Measurements from ENCODE around the gene GCG. TPM values are rescaled to one million over a fixed set of nuclear protein-coding genes. Genes with fewer than 3 reads are reported as not detected.

Gene GCG
- total RNA-seq, 1 donor from 2014 or later: not detected

DNA sequence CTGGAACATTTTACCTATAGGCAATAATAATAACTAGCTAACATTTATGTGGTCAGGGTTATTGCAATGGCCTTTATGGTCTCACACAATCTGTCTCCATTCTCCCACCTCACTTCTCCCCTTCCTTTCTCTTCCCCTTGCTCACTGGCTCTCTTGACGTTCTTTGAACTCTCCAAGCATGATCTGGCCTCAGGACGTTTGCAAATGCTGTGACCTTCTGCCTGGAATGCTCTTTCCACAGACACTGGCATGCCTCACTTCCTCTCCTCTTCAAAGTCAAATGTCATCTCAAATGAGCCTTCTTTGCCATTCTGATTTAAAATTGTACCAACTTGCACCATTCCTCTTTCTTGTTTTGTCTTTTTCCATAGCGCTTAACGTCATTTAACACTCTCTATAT is 25.3 kb upstream of the GCG start:
- no peak for DNase-seq (ENCODE audit: low read depth)
- H3K4me3 ChIP-seq (ENCODE audit: low read depth, low read length): no peak overlapping the region
- TF ChIP-seq, protein P1, sequence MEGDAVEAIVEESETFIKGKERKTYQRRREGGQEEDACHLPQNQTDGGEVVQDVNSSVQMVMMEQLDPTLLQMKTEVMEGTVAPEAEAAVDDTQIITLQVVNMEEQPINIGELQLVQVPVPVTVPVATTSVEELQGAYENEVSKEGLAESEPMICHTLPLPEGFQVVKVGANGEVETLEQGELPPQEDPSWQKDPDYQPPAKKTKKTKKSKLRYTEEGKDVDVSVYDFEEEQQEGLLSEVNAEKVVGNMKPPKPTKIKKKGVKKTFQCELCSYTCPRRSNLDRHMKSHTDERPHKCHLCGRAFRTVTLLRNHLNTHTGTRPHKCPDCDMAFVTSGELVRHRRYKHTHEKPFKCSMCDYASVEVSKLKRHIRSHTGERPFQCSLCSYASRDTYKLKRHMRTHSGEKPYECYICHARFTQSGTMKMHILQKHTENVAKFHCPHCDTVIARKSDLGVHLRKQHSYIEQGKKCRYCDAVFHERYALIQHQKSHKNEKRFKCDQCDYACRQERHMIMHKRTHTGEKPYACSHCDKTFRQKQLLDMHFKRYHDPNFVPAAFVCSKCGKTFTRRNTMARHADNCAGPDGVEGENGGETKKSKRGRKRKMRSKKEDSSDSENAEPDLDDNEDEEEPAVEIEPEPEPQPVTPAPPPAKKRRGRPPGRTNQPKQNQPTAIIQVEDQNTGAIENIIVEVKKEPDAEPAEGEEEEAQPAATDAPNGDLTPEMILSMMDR (IDR thresholded peaks at IDR 0.05; ENCODE audit: insufficient read depth, low read length, severe bottlenecking): no peak
- FAIRE-seq: no peak
- no peaks in the 10 kb centered on the region for H3K36me3 ChIP-seq (ENCODE audit: control insufficient read depth, insufficient read depth, low read length)
- H3K27me3 ChIP-seq (ENCODE audit: control insufficient read depth, insufficient read depth, low read length): no peaks in the 10 kb centered on the region

- TF ChIP-seq, protein P1 (IDR thresholded peaks at IDR 0.05; ENCODE audit: insufficient read depth, low read length, severe bottlenecking): no peak
- DNase-seq (ENCODE audit: low read depth): no peak
- Histone ChIP-seq H3K4me3 (ENCODE audit: low read depth, low read length) (no peak overlapping the region), H3K36me3 (ENCODE audit: control insufficient read depth, insufficient read depth, low read length) (no peaks in the 10 kb centered on the region), H3K27me3 (ENCODE audit: control insufficient read depth, insufficient read depth, low read length) (peaks cover 2% of the 10 kb centered on the region)
- no peak for FAIRE-seq
Observed at GRCh38 chr2:162175714-162176113, 23.7 kb upstream of the GCG start.

DNA sequence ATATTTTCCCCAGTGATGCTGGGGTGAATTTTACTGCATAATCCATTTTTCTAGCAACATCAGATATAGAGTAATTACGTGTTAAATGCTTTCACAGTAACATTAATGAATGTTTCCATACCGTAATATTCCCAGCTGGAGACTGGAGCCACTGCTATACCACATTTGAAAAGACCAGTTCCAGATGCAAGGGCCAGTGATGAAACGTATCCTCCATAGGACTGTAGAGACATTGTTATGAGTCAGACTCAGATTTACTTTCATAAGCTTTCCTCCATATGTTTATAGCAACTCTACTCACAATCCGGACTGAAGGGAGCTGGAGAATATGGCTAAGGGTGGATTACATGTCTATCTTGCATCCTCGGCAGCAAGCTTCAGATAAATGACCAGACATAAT is 22.7 kb upstream of the GCG start:
- no peaks in the 10 kb centered on the region for H3K36me3 ChIP-seq (ENCODE audit: control insufficient read depth, insufficient read depth, low read length)
- peaks cover 2% of the 10 kb centered on the region for H3K27me3 ChIP-seq (ENCODE audit: control insufficient read depth, insufficient read depth, low read length)
- no peak for FAIRE-seq

DNA sequence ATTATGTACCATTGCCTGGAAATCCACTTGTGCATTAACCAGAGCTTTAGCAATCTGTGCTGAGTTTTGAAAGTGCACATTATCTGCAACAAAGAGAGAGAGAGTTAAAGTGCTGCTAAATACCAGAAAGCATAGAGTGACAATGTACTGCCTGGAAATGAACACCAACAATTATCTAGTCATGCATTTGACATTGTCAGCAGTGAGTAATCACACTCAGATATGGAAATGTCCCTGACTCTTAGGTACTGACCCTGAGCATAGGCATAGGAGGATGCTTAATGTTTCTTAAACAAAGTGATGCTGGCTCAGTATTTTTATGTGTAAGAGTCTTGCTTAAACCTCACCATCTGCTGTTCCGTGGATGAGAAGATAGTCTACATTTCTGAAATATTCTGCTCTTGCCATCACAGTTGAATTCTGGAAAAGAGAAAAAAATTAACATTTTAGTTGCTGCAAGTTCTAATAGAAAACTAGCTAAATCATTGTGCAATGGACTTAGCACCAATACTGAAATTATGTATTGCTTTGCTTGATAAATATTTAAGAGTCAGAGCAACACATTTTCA is 20.8 kb upstream of the GCG start:
- peaks cover 2% of the 10 kb centered on the region for H3K27me3 ChIP-seq (ENCODE audit: control insufficient read depth, insufficient read depth, low read length)
- no peak for FAIRE-seq

More for the DNA sequence above, 22.7 kb upstream of the GCG start:
- no peak for DNase-seq (ENCODE audit: low read depth)
- H3K4me3 ChIP-seq (ENCODE audit: low read depth, low read length): no peak overlapping the region
- TF ChIP-seq, protein P1 (IDR thresholded peaks at IDR 0.05; ENCODE audit: insufficient read depth, low read length, severe bottlenecking): no peak

GRCh38 chr2:162166745-162167144 is 14.7 kb upstream of the GCG start:
- FAIRE-seq (no peak), DNase-seq (ENCODE audit: low read depth) (no peak)
- H3K36me3 ChIP-seq (ENCODE audit: control insufficient read depth, insufficient read depth, low read length): no peaks in the 10 kb centered on the region
- H3K27me3 ChIP-seq (ENCODE audit: control insufficient read depth, insufficient read depth, low read length): peaks cover 2% of the 10 kb centered on the region
- TF ChIP-seq, protein P1 (IDR thresholded peaks at IDR 0.05; ENCODE audit: insufficient read depth, low read length, severe bottlenecking): no peak
- H3K4me3 ChIP-seq (ENCODE audit: low read depth, low read length): no peak overlapping the region

More for the DNA sequence above, 20.8 kb upstream of the GCG start:
- Histone ChIP-seq H3K36me3 (ENCODE audit: control insufficient read depth, insufficient read depth, low read length) (no peaks in the 10 kb centered on the region), H3K4me3 (ENCODE audit: low read depth, low read length) (no peak overlapping the region)
- TF ChIP-seq, protein P1 (IDR thresholded peaks at IDR 0.05; ENCODE audit: insufficient read depth, low read length, severe bottlenecking): no peak
- DNase-seq (ENCODE audit: low read depth): no peak

DNA sequence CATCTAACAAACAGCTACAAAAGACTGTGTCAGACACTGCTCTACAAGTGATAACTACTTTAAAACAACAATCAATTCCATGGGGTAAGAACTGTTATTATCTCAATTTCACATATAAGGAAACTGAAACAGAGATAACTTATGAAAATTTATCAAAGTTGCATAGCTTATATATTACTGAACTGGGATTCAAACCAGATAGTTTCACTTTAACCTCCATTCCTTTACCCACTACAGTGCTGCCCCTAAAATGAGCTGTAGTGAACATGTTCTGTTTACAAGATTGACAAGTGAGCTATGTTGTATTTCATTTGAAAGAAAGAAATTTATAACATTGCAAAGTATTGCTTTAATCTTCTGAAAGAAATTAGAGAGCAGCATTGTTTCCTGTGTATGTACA is 14.1 kb upstream of the GCG start:
- FAIRE-seq: no peak
- DNase-seq (ENCODE audit: low read depth): no peak
- Histone ChIP-seq H3K27me3 (ENCODE audit: control insufficient read depth, insufficient read depth, low read length) (peaks cover 1% of the 10 kb centered on the region), H3K4me3 (ENCODE audit: low read depth, low read length) (no peak overlapping the region), H3K36me3 (ENCODE audit: control insufficient read depth, insufficient read depth, low read length) (no peaks in the 10 kb centered on the region)
- TF ChIP-seq, protein P1 (IDR thresholded peaks at IDR 0.05; ENCODE audit: insufficient read depth, low read length, severe bottlenecking): no peak

Measured in bronchial epithelial cell (primary cell).